SH-SY5Y (cell line): ENCODE results near the gene ANTXR1.

Source experiments
- GATA2 ChIP-seq: IDR thresholded peaks from 2 replicates; pipeline ENCODE4 v1.6.1; 2011; ENCODE audit warnings: mild to moderate bottlenecking, low read depth, low read length
- GATA3 ChIP-seq: IDR thresholded peaks from 2 replicates; pipeline ENCODE4 v1.6.1; 2011; ENCODE audit warnings: low read depth, mild to moderate bottlenecking, low read length, moderate library complexity

DNA sequence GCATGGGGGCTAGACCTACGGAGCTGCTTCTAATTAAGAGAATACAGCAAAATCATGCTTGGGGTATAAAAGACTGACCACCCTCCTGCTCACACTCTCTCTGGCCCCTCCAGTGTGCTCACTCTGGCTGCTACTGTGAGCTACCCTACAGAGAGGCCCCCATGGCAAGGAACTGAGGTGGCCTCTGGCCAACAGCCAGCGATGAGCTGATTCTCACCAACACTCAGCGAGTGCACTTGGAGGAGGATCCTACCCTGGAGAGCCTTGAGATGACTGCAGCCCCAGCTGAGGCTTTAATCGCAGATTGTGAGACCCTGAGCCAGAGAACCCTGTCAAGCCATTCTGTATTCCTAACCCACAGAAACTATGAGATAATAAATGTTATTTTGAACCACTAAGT, 285.9 kb downstream of the ANTXR1 start:
- no peak for TF ChIP-seq GATA2
- TF ChIP-seq GATA3 = no peak
